AG04450 (cell line): ENCODE data around the gene P2RY13. TPM values are rescaled to one million over a fixed set of nuclear protein-coding genes. Genes with fewer than 3 reads are reported as not detected.
A peak's percentile ranks its signal among the peaks of the same experiment; 100 is the strongest.

Experiments used
- CTCF ChIA-PET: fragments of 300-600, 350-600 bp; formaldehyde crosslinking; extraction: SDS; loops from one replicate; lab custom pipeline; 2022; ENCODE audit warnings: antibody characterized with exemption, inconsistent platforms; lab: Charles Lee
- POLR2A ChIA-PET: fragments of 350-600 bp; formaldehyde crosslinking; extraction: SDS; loops from one replicate; lab custom pipeline; 2021; ENCODE audit warnings: antibody characterized with exemption, inconsistent platforms; lab: Yijun Ruan, JAX
- DNase-seq: peaks from one replicate; pipeline ENCODE4 v3.0.0-alpha.2; 2011; ENCODE audit warnings: low read depth, low spot score
- H3K27ac ChIP-seq: one replicate; pipeline ENCODE4 v1.5.1; 2012; ENCODE audit warnings: low read depth, low read length, control low read depth
- H3K27me3 ChIP-seq: one replicate; pipeline ENCODE4 v1.6.0; 2012; ENCODE audit warnings: low read length; ENCODE audit not compliant: control insufficient read depth, insufficient read depth
- H3K4me3 ChIP-seq: 2 replicates; pipeline ENCODE4 v1.5.1; 2011; ENCODE audit warnings: mild to moderate bottlenecking, low read depth, low read length, control low read depth
- H3K9me3 ChIP-seq: 2 replicates; pipeline ENCODE4 v1.5.1; 2012; ENCODE audit warnings: low read length; ENCODE audit not compliant: control insufficient read depth, insufficient read depth
- CTCF ChIP-seq: IDR thresholded peaks from 2 replicates; pipeline ENCODE4 v1.5.1; 2011; ENCODE audit warnings: low read depth, low read length, control low read depth, inconsistent platforms
- polyA plus RNA-seq: library from polyadenylated mRNA; depleted of rRNA; stranded (reverse); fragments of >200 nt; gene quantifications from 2 replicates; pipeline ENCODE4 v1.2.3, GENCODE V29; 2011

The P2RY13 gene
- polyA plus RNA-seq, 1 experiment, result not detected

GRCh38 chr3:151327571-151328198, 1.7 kb downstream of the P2RY13 start:
- CTCF ChIA-PET, result interaction anchor here (0.6 to 5.1 kb wide), 49 partner anchors 9 to 1817 kb away, joined by 3 to 33 read pairs (median 4); no protein-coding TSS in a partner anchor
- Histone ChIP-seq H3K27me3 (no peaks in the 10 kb centered on the region), H3K27ac (no peak overlapping the region), H3K4me3 (no peak overlapping the region), H3K9me3 (no peaks in the 10 kb centered on the region)
- no peak for DNase-seq
- TF ChIP-seq CTCF, result peak; percentile 64
- POLR2A ChIA-PET, result no interaction called here

- DNase-seq, result no peak
- ChIA-PET CTCF (interaction anchor here (1.6 kb wide), 1 partner anchor 596 kb away, joined by 3 read pairs; no protein-coding TSS in a partner anchor), POLR2A (no interaction called here)
- TF ChIP-seq CTCF, result no peak
- no peaks in the 10 kb centered on the region for H3K27me3 ChIP-seq
- no peaks in the 10 kb centered on the region for H3K9me3 ChIP-seq
- H3K27ac ChIP-seq, result no peak overlapping the region
- no peak overlapping the region for H3K4me3 ChIP-seq
Measured at GRCh38 chr3:151322511-151322910, 6.8 kb downstream of the P2RY13 start.

GRCh38 chr3:151321526-151321925, 7.8 kb downstream of the P2RY13 start:
- CTCF ChIA-PET, result interaction anchor here (0.5 to 1.6 kb wide), 3 partner anchors 11 to 597 kb away, joined by 3 to 5 read pairs (median 3); no protein-coding TSS in a partner anchor
- POLR2A ChIA-PET, result no interaction called here
- no peak for DNase-seq

GRCh38 chr3:151320131-151320530, 9.2 kb downstream of the P2RY13 start:
- ChIA-PET CTCF (interaction anchor here (1.1 kb wide), 2 partner anchors 16 to 92 kb away, joined by 3 read pairs; no protein-coding TSS in a partner anchor), POLR2A (no interaction called here)
- Histone ChIP-seq H3K27ac (no peak overlapping the region), H3K27me3 (no peaks in the 10 kb centered on the region), H3K9me3 (no peaks in the 10 kb centered on the region), H3K4me3 (no peak overlapping the region)
- no peak for DNase-seq
- TF ChIP-seq CTCF, result no peak

More at GRCh38 chr3:151321526-151321925, 7.8 kb downstream of the P2RY13 start:
- Histone ChIP-seq H3K4me3 (no peak overlapping the region), H3K27me3 (no peaks in the 10 kb centered on the region), H3K27ac (no peak overlapping the region), H3K9me3 (no peaks in the 10 kb centered on the region)
- no peak for TF ChIP-seq CTCF

- POLR2A ChIA-PET, result no interaction called here
- CTCF ChIA-PET, result interaction anchor here (0.5 to 1.1 kb wide), 2 partner anchors 92 to 108 kb away, joined by 3 read pairs; no protein-coding TSS in a partner anchor
- peaks cover 3% of the 10 kb centered on the region; the same call in 1 of the 2 replicates for H3K9me3 ChIP-seq
- TF ChIP-seq CTCF, result no peak
- no peak overlapping the region for H3K27ac ChIP-seq
- no peaks in the 10 kb centered on the region for H3K27me3 ChIP-seq
- H3K4me3 ChIP-seq, result no peak overlapping the region
- no peak for DNase-seq
Measured at GRCh38 chr3:151319628-151320027, 9.7 kb downstream of the P2RY13 start.
